T-helper 17 cell (primary cell): ENCODE data around the gene ZNF888. TPM values are rescaled to one million over a fixed set of nuclear protein-coding genes. Genes with fewer than 3 reads are reported as not detected.
"Not testable (repeated sequence)": the region's sequence is repeated elsewhere in the genome, so short reads cannot be mapped to it uniquely, and the experiment has no call there.

Experiments used
- ATAC-seq: fragments of 150-1000 bp; cut with Tn5 transposase; 2 replicates; pipeline ENCODE4 v1.10.0; 2021; ENCODE audit warnings: mild to moderate bottlenecking, moderate library complexity
- DNase-seq, 3 donors: peaks; one replicate each; pipeline versions ENCODE4 v3.0.0 to v3.0.0-alpha.2; 2020 to 2021
- H3K9me3 ChIP-seq: one replicate; pipeline ENCODE4 v1.7.0; 2013; ENCODE audit warnings: low read length, mild to moderate bottlenecking; ENCODE audit not compliant: control insufficient read depth, poor library complexity, severe bottlenecking
- H3K27ac Mint-ChIP-seq: one replicate; pipeline ENCODE4 v1.8.0; 2022; ENCODE audit warnings: mild to moderate bottlenecking, moderate library complexity, mixed read lengths
- H3K27me3 Mint-ChIP-seq: one replicate; pipeline ENCODE4 v1.8.0; 2022; ENCODE audit warnings: mixed read lengths
- H3K36me3 Mint-ChIP-seq: one replicate; pipeline ENCODE4 v1.8.0; 2022; ENCODE audit warnings: low read depth, mixed read lengths
- H3K4me1 Mint-ChIP-seq: one replicate; pipeline ENCODE4 v1.8.0; 2022; ENCODE audit warnings: mild to moderate bottlenecking, mixed read lengths
- H3K4me3 Mint-ChIP-seq: one replicate; pipeline ENCODE4 v1.8.0; 2022; ENCODE audit warnings: mild to moderate bottlenecking, moderate library complexity, mixed read lengths
- total RNA-seq, 4 donors: library from RNA in 2 of 4; stranded (reverse) in 2 of 4; gene quantifications; one replicate each; pipeline ENCODE4 v1.2.3 and lab custom pipeline; 2022 to 2026

The ZNF888 gene
- total RNA-seq, 2 donors from 2014 or later: 3.7 to 4.4 TPM

DNA sequence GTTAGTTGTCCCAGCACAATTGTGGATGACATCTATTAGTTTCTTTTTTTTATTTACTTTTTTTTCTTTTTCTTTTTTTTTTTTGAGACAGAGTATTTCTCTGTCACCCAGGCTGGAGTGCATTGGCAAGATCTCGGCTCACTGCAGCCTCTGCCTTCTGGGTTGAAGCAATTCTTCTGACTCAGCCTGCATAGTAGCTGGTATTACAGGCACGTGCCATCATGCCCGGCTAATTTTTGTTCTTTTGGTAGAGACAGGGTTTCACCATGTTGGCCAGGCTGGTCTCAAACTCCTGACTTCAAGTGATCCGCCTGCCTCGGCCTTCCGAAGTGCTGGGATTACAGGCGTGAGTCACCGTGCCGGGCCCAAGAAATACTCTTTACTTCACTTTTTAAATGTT is 1.4 kb upstream of the ZNF888 start:
- ATAC-seq, H3K27me3 Mint-ChIP-seq, H3K4me3 Mint-ChIP-seq, H3K27ac Mint-ChIP-seq, H3K9me3 ChIP-seq, DNase-seq: not testable (repeated sequence)
- Mint-ChIP-seq H3K36me3 (peaks cover 11% of the 10 kb centered on the region), H3K4me1 (peaks cover 19% of the 10 kb centered on the region)

DNA sequence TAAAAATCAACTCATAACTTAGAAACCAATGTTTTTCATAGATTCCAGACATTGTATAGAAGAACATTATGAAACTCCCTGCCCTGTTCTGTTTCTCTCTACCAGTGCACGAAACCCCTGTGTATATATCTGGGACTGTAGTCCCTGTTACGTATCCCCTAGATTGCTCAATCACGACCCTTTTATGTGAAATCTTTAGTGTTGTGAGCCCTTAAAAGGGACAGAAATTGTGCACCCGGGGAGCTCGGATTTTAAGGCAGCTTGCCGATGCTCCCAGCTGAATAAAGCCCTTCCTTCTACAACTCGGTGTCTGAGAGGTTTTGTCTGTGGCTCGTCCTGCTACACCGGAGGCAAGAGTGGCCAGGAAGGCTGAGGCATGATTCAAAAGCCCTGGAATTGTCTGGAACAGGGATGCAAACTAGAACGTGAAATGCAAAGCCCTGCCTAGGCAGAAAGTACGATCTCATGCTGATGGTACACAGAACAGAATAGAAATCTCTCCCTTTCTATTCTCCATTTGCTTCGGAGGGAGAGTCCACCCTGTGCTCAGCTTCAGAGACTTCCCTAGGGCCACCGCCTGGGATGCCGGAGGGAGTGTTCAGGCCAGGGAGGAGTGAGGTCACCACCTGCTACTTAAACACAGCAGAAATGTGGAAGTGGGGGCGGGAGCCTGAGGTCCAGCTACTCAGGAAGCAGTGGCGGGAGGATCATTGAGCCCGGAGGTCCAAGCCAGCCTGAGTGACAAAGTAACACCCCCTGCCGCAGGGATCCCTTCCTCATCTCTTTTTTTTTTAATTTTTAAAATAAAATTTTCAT is 758 bp upstream of the ZNF888 start:
- Mint-ChIP-seq H3K27ac (peak overlapping the region; percentile 92), H3K4me1 (peaks cover 19% of the 10 kb centered on the region)
- no peaks in the 10 kb centered on the region for H3K9me3 ChIP-seq

DNA sequence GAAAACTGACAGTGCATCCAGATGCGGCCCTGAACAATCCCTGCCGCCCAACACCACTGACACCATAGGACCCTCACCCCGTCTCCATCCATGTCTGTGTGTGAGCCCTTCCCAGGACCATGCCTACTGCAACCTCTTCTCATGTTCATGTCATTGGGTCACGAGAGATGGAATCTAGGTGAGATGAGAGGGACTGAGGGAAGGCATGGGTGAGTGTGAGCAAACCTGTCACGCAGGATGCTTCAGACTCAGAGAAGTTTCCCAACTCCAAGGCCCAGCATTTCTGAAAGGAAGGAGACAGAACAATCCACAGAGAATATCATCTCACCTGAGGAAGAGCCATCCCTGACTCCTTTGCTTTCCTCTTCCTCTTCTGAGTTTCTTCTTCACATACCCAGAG is 5.7 kb downstream of the ZNF888 start:
- H3K4me1 Mint-ChIP-seq: peaks cover 12% of the 10 kb centered on the region
- no peaks in the 10 kb centered on the region for H3K9me3 ChIP-seq
- H3K4me3 Mint-ChIP-seq: no peak overlapping the region
- ATAC-seq (no peak), DNase-seq (no peak)
- H3K27ac Mint-ChIP-seq: no peak overlapping the region
- peaks cover 8% of the 10 kb centered on the region for H3K36me3 Mint-ChIP-seq
- H3K27me3 Mint-ChIP-seq: no peaks in the 10 kb centered on the region

More for the DNA sequence above, 758 bp upstream of the ZNF888 start:
- Mint-ChIP-seq H3K27me3 (no peaks in the 10 kb centered on the region), H3K4me3 (peak overlapping the region; percentile 87), H3K36me3 (peaks cover 8% of the 10 kb centered on the region)
- ATAC-seq: no peak
- DNase-seq: no peak

DNA sequence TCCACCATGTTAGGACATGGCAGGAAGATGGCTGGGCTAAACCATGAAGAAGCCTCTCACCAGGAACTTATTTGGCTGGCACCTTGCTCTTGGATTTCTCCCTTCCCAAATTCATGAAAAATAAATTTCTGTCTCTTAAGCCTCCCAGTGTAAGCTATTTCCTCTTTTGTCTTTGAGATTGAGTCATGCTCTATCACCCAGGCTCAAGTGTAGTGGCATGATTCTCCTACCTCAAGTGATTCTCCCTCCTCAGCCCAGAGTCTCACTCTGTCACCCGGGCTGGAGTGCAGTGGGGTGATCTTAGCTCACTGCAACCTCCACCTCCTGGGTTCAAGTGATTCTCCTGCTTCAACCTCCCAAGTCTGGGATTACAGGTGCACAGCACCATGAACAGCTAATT is 12.6 kb downstream of the ZNF888 start:
- Mint-ChIP-seq H3K36me3 (peaks cover 3% of the 10 kb centered on the region), H3K27me3 (no peaks in the 10 kb centered on the region), H3K4me1 (no peaks in the 10 kb centered on the region), H3K27ac (no peak overlapping the region), H3K4me3 (no peak overlapping the region)
- ATAC-seq (no peak), DNase-seq (no peak)
- H3K9me3 ChIP-seq: peaks cover 6% of the 10 kb centered on the region

DNA sequence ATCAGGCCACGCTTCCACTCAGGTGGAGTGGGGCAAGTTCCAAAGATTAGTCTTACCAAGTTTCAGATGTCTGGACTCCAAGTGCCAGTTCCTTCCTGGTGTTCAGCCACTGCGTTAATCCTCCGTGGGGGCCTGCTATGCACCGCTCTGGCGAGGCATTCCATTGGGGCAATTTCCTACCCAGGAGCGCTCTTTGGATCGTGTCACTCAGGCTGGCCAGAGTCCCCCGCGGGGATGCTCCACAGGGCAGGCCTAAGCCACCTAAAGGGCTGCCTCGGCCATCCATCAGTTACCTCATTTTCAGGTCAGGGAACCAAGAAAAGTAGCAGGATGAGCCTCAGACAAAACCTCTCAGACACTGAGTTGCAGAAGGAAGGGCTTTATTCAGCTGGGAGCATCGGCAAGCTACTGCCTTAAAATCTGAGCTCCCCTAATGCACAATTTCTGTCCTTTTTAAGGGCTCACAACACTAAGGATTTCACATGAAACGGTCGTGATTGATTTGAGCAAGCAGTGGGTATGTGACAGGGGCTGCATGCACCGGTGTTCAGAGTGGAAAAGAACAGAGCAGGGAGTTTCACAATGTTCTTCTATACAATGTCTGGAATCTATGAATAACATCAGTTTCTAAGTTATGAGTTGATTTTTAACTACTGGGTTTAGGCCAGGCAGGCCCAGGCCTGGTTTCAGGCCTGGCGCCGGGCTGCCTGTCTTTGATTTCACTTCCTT is 19.0 kb downstream of the ZNF888 start:
- not testable (repeated sequence) for H3K27me3 Mint-ChIP-seq, H3K27ac Mint-ChIP-seq, H3K4me1 Mint-ChIP-seq, H3K36me3 Mint-ChIP-seq, ATAC-seq, H3K4me3 Mint-ChIP-seq, H3K9me3 ChIP-seq, DNase-seq

DNA sequence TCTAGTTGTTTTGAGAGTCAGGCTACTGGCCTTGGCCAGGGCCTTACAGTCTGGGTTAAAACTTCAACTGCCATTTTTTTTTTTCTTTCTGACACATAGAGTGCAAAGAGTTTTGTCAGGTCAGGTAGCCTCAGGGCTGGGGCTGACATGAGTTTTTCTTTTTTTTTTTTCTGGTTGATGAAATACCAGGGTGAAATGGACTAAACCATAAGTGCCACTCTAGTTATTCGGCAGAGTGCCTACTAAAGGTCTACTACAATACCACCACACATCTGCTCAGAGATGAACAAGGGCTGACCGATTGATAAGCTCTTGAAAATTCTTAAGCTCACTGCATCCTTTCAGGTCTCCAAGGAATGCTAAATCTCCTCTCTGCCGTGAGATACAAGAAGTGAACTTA is 21.4 kb downstream of the ZNF888 start:
- no peak for ATAC-seq
- Mint-ChIP-seq H3K36me3 (no peaks in the 10 kb centered on the region), H3K4me1 (peaks cover 4% of the 10 kb centered on the region)

DNA sequence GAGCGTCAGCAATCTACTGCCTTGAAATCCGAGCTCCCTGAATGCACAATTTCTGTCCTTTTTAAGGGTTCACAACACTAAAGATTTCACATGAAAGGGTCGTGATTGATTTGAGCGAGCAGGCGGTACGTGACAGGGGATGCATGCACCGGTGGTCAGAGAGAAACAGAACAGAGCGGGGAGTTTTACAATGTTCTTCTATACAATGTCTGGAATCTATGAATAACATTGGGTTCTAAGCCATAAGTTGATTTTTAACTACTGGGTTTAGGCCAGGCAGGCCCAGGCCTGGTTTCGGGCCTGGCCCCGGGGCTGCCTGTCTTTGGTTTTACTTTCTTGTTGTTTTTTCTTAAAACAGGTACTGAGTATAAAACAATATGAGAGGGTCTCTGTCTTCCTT is 24.6 kb downstream of the ZNF888 start:
- H3K4me3 Mint-ChIP-seq, H3K27ac Mint-ChIP-seq: not testable (repeated sequence)

More for the DNA sequence above, 21.4 kb downstream of the ZNF888 start:
- H3K27ac Mint-ChIP-seq: no peak overlapping the region
- no peak overlapping the region for H3K4me3 Mint-ChIP-seq
- no peaks in the 10 kb centered on the region for H3K27me3 Mint-ChIP-seq
- DNase-seq: no peak
- no peaks in the 10 kb centered on the region for H3K9me3 ChIP-seq

DNA sequence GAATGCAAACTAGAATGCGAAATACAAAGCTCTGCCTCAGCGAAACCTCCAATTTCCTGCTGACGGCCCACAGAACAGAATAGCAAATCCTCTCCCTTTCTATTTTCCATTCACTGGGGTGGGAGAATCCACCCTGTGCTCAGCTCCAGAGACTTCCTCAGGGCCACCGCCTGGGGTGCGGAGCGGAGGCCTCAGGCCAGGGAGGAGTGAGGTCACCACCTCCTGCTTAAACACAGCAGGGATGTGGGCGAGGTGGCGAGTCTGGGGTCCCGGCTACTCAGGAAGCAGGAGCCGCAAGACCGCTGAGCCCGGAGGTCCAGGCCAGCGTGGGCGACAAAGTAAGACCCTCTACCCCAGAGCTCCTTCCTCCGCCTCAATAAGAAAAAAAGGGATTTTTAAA is 25.1 kb downstream of the ZNF888 start:
- no peak overlapping the region for H3K27ac Mint-ChIP-seq
- H3K27me3 Mint-ChIP-seq: no peaks in the 10 kb centered on the region
- no peak for ATAC-seq
- peaks cover 7% of the 10 kb centered on the region for H3K4me1 Mint-ChIP-seq
- H3K4me3 Mint-ChIP-seq: no peak overlapping the region
- peaks cover 4% of the 10 kb centered on the region for H3K36me3 Mint-ChIP-seq
- H3K9me3 ChIP-seq: no peaks in the 10 kb centered on the region
- DNase-seq: no peak

More for the DNA sequence above, 24.6 kb downstream of the ZNF888 start:
- not testable (repeated sequence) for H3K27me3 Mint-ChIP-seq, H3K9me3 ChIP-seq, ATAC-seq, H3K36me3 Mint-ChIP-seq, DNase-seq, H3K4me1 Mint-ChIP-seq

DNA sequence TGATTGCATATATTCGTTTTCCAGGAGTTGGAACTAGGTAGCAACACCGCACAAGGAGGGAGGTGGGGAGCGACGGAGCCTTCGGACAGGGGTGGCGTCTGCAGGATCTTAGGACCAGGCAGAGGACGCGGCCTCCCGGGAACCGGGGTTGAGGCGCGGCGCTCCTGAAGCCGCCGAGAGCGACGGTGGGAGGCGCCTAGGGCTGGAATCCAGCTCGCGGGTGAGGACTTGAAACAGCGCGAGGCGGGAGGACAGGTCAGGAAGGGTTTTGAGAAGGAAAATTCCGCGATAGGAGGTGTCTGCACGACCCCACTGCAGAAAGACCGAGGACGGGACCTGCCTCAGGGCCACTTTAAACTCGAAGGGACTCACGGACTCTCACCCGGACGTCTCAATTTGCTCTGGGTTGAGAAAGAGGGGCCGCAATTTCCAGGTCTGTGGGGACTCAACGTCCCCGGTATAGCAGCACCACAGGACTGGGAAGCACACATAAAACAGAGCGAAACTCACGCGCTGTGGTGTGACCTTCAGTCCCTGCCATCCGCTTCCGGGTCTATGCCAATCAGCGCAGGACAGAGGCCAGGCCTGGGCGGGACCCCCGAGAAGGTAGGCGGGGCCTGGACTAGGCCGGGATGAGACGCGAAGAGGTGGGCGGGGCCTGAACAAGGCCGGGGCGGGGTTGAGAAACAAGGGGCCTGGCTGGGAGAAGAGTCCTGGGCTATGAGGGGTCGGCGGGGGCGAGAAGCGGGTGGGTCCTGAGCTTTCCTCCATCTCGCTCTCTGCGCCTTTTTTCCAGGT is 25.9 kb downstream of the ZNF888 start, which contains the start of gene ZNF320:
Gene ZNF320, minus strand, starts transcription at position 498 of the 798 bp plus-strand sequence. CDS start 7,380 bp downstream, outside the sequence.
- ATAC-seq: peak; percentile 100
- Mint-ChIP-seq H3K27ac (peak within 1 kb of the TSS; percentile 54), H3K4me3 (peak within 1 kb of the TSS; percentile 90)

DNA sequence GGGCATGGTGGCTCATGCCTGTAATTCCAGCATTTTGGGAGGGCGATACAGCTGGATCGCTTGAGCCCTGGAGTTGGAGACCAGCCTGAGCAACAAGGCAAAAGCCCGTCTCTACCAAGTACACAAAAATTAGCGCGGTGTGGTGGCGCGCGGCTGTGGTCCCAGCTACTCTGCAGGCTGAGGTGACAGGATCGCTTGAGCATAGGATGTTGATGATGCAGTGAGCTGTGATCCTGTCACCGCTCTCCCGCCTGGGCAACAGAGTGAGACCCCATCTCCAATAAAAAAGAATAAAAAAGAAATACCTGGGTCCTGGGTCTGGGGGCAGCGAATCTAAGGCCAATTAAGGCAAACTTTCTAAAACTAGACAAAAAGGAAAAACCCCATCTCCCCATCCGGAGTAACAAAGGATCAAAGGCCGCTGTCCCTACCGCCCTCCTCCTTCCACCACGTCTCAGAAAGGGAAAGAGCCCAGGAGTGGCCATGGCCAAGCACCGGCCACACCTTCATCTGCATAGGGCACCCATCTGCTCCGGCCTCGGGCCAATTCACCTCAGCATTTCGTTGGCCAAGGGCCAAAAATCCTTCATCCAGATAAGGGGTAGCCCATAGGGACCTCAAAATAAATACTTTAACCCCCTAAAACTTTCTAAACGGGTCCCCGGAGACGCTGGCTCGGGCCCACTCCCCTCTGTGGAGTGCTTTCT is 26.6 kb downstream of the ZNF888 start:
- ATAC-seq: no peak
- peaks cover 12% of the 10 kb centered on the region for H3K4me1 Mint-ChIP-seq

More for the DNA sequence above, 25.9 kb downstream of the ZNF888 start, which contains the start of gene ZNF320:
- H3K36me3 Mint-ChIP-seq: peaks cover 4% of the 10 kb centered on the region
- H3K27me3 Mint-ChIP-seq: no peaks in the 10 kb centered on the region
- peak; percentile 78 to 85 (median 83) for DNase-seq
- H3K4me1 Mint-ChIP-seq: peaks cover 12% of the 10 kb centered on the region
- no peaks in the 10 kb centered on the region for H3K9me3 ChIP-seq

DNA sequence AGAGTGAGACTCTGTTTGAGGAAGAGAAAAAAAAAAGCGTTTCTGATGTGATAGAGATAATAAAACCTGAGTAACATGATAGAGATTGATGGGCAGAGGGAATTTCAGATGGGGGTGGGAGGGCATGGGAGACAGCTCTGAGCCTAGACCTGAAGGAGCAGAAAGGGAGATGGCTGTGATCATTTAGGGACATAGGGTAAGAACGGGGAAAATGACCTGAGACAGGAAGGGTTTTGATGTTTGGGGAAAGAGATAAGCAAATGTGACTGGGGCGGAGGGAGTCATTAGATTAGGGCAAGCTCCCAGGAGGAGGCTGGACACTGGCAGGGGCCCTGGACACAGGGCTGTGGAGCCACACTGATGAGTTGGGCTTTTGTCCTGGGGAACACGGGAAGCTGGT is 31.9 kb downstream of the ZNF888 start:
- H3K36me3 Mint-ChIP-seq: peaks cover 13% of the 10 kb centered on the region
- H3K4me1 Mint-ChIP-seq: peaks cover 8% of the 10 kb centered on the region
- no peak for ATAC-seq
- no peaks in the 10 kb centered on the region for H3K27me3 Mint-ChIP-seq
- H3K4me3 Mint-ChIP-seq: no peak overlapping the region
- no peaks in the 10 kb centered on the region for H3K9me3 ChIP-seq
- H3K27ac Mint-ChIP-seq: no peak overlapping the region
- DNase-seq: no peak

More for the DNA sequence above, 26.6 kb downstream of the ZNF888 start:
- no peaks in the 10 kb centered on the region for H3K27me3 Mint-ChIP-seq
- no peaks in the 10 kb centered on the region for H3K9me3 ChIP-seq
- peak overlapping the region; percentile 54 for H3K27ac Mint-ChIP-seq
- H3K4me3 Mint-ChIP-seq: peak overlapping the region; percentile 90
- DNase-seq: no peak
- peaks cover 4% of the 10 kb centered on the region for H3K36me3 Mint-ChIP-seq

DNA sequence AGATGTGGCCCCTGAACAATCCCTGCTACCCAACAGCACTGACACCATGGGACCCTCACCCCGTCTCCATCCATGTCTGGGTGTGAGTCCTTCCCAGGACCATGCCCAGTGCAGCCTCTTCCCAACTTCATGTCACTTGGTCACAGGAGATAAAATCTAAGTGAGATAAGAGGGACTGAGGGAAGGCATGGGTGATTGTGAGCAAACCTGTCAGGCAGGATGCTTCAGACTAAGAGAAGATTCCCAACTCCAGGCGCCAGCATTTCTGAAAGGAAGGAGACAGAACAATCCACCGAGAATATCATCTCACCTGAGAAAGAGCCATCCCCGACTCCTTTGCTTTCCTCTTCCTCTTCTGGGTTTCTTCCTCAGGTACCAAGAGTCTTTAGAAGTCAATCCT is 33.3 kb downstream of the ZNF888 start:
- Mint-ChIP-seq H3K4me3 (no peak overlapping the region), H3K27ac (no peak overlapping the region), H3K4me1 (peaks cover 8% of the 10 kb centered on the region), H3K36me3 (peaks cover 12% of the 10 kb centered on the region), H3K27me3 (no peaks in the 10 kb centered on the region)
- ATAC-seq (no peak), DNase-seq (no peak)
- H3K9me3 ChIP-seq: peaks cover 3% of the 10 kb centered on the region
